GM12892 (cell line): ENCODE data around the gene AMOTL1.

Source experiments
- POLR2A ChIP-seq: IDR thresholded peaks from 2 replicates; pipeline ENCODE4 v1.6.1; 2011; ENCODE audit warnings: low read depth, low read length, control low read depth
- POLR2AphosphoS5 ChIP-seq: IDR thresholded peaks from 2 replicates; pipeline ENCODE4 v1.6.1; 2011; ENCODE audit warnings: low read depth, low read length, control low read depth
- TAF1 ChIP-seq: IDR thresholded peaks from 2 replicates; pipeline ENCODE4 v1.6.1; 2011; ENCODE audit warnings: low read depth, mild to moderate bottlenecking, control low read depth, low read length, borderline replicate concordance

- TF ChIP-seq POLR2A (no peak), POLR2AphosphoS5 (no peak), TAF1 (no peak)
These were observed 33.8 kb downstream of the AMOTL1 start for GRCh38 chr11:94801866-94802460.
